HepG2 (cell line): ENCODE measurements around the gene MS4A6A. TPM values are rescaled to one million over a fixed set of nuclear protein-coding genes. Genes with fewer than 3 reads are reported as not detected.

Experiments
- ATAC-seq: fragments of 200-7000 bp; cut with Tn5 transposase; 3 replicates; pipeline ENCODE4 v1.9.1; 2020; ENCODE audit warnings: mild to moderate bottlenecking, moderate library complexity
- BruUV-seq: library from RNA; stranded (reverse); fragments of 400-500 nt; replicated peaks from 2 replicates; lab custom pipeline; 2021; lab: Mats Ljungman, UMichigan
- CTCF ChIA-PET: fragments of 300-600 bp; formaldehyde crosslinking; extraction: SDS; loops from one replicate; lab custom pipeline; 2021; ENCODE audit warnings: low total read pairs, inconsistent platforms, low intra/inter-chr PET ratio; lab: Yijun Ruan, JAX
- POLR2A ChIA-PET: fragments of 350-600 bp; sonication (Branson Sonifier 250); formaldehyde crosslinking; loops from one replicate; lab custom pipeline; 2020; ENCODE audit warnings: antibody characterized with exemption, inconsistent platforms; lab: Yijun Ruan, JAX
- DNase-seq: peaks from one replicate; pipeline ENCODE4 v3.0.0-alpha.2; 2015; ENCODE audit warnings: low spot score
- FAIRE-seq: peaks from 3 replicates; lab custom pipeline; 2011; peaks lifted over from hg19 to GRCh38; lab: Jason Lieb, UNC
- H2AFZ ChIP-seq: one replicate; pipeline ENCODE4 v1.6.1; 2011; ENCODE audit warnings: low read length, inconsistent platforms
- H3K27ac ChIP-seq: fragments of 300-600 bp; 3 replicates; pipeline ENCODE4 v1.8.0; 2011; ENCODE audit warnings: mixed run types, mild to moderate bottlenecking, mixed read lengths, low read length, inconsistent platforms; ENCODE audit not compliant: insufficient read depth; ENCODE audit errors: extremely low read length
- H3K27me3 ChIP-seq, 2 experiments: fragments of 200-600 bp in 1 of 2; 2 replicates in 1 of 2; 3 replicates in 1 of 2; pipeline versions ENCODE4 v1.6.0 to v1.8.0; 2011; ENCODE audit warnings: low read length in 2 of 2, mild to moderate bottlenecking in 2 of 2, moderate library complexity in 2 of 2, inconsistent platforms in 1 of 2; ENCODE audit not compliant: insufficient read depth in 2 of 2, control insufficient read depth in 1 of 2
- H3K36me3 ChIP-seq, 2 experiments: fragments of 200-600 bp in 1 of 2; replicated peaks in 1 of 2; 2 replicates in 1 of 2; 3 replicates in 1 of 2; pipeline versions ENCODE4 v1.5.1 to v1.8.0; 2011; ENCODE audit warnings: low read length in 2 of 2, inconsistent platforms in 1 of 2; ENCODE audit not compliant: insufficient read depth in 2 of 2, control insufficient read depth in 1 of 2
- H3K4me1 ChIP-seq: 2 replicates; pipeline ENCODE4 v1.5.1; 2012; ENCODE audit warnings: low read length, inconsistent platforms; ENCODE audit not compliant: insufficient read depth
- H3K4me2 ChIP-seq: 2 replicates; pipeline ENCODE4 v1.6.0; 2011; ENCODE audit warnings: low read depth, low read length, inconsistent platforms
- H3K4me3 ChIP-seq, 3 experiments: fragments of 200-600 bp in 1 of 3; sonication (generic), shearing (Covaris generic) in 1 of 3; replicated peaks in 1 of 3; 2 replicates each; pipeline ENCODE4 v1.5.1; 2011 to 2016; ENCODE audit warnings: low read length in 3 of 3, inconsistent platforms in 2 of 3, low read depth in 2 of 3, mild to moderate bottlenecking in 2 of 3, control low read depth in 1 of 3, mixed read lengths in 1 of 3; ENCODE audit not compliant: insufficient read depth in 1 of 3
- H3K79me2 ChIP-seq: one replicate; pipeline ENCODE4 v1.6.1; 2011; ENCODE audit warnings: low read length, inconsistent platforms; ENCODE audit not compliant: insufficient read depth
- H3K9ac ChIP-seq: 2 replicates; pipeline ENCODE4 v1.6.0; 2011; ENCODE audit warnings: mild to moderate bottlenecking, low read depth, low read length, inconsistent platforms; ENCODE audit not compliant: insufficient read depth
- H3K9me3 ChIP-seq: 2 replicates; pipeline ENCODE4 v1.5.1; 2012; ENCODE audit warnings: mild to moderate bottlenecking, low read length
- H4K20me1 ChIP-seq: 2 replicates; pipeline ENCODE4 v1.6.0; 2011; ENCODE audit warnings: inconsistent platforms, mild to moderate bottlenecking, low read length, moderate library complexity; ENCODE audit not compliant: insufficient read depth
- AKAP8 ChIP-seq: sonication (generic); formaldehyde crosslinking; IDR thresholded peaks from 2 replicates; pipeline ENCODE4 v1.5.1; 2020; ENCODE audit warnings: mild to moderate bottlenecking, missing genetic modification reagents
- CBX2 ChIP-seq, 2 experiments: fragments of 200-600 bp in 1 of 2; sonication (generic); formaldehyde crosslinking in 1 of 2; IDR thresholded peaks; 2 replicates each; pipeline versions ENCODE4 v1.7.0 to v1.8.1; 2018 to 2022; ENCODE audit warnings: low read depth in 2 of 2, low read length in 1 of 2, mild to moderate bottlenecking in 1 of 2, missing genetic modification reagents in 1 of 2
- HOXA5 ChIP-seq: sonication (generic); formaldehyde crosslinking; IDR thresholded peaks from 2 replicates; pipeline ENCODE4 v1.4.0; 2020; ENCODE audit warnings: missing genetic modification reagents
- KLF16 ChIP-seq, 2 experiments: sonication (generic) in 1 of 2; formaldehyde crosslinking in 1 of 2; IDR thresholded peaks; 2 replicates each; pipeline versions ENCODE4 v1.6.1 to v1.8.0; 2016 to 2023; ENCODE audit warnings: missing genetic modification reagents in 2 of 2, missing compliant biosample characterization in 1 of 2
- MBD4 ChIP-seq: IDR thresholded peaks from 2 replicates; pipeline ENCODE4 v1.6.1; 2012; ENCODE audit warnings: low read length, inconsistent platforms, borderline replicate concordance
- MLLT10 ChIP-seq: sonication (generic); formaldehyde crosslinking; IDR thresholded peaks from 2 replicates; pipeline ENCODE4 v1.4.0; 2020; ENCODE audit warnings: missing genetic modification reagents
- POLR2AphosphoS5 ChIP-seq: IDR thresholded peaks from 2 replicates; pipeline ENCODE4 v1.6.1; 2012; ENCODE audit warnings: low read depth, low read length
- RNF2 ChIP-seq: fragments of 450-650 bp; conservative IDR thresholded peaks from 2 replicates; pipeline ENCODE4 v1.6.1; 2016; ENCODE audit warnings: low read depth
- SAFB2 ChIP-seq: sonication (generic); formaldehyde crosslinking; IDR thresholded peaks from 2 replicates; pipeline ENCODE4 v1.5.1; 2020; ENCODE audit warnings: missing genetic modification reagents, low read depth, mild to moderate bottlenecking, borderline replicate concordance
- ZNF256 ChIP-seq: sonication (generic); formaldehyde crosslinking; conservative IDR thresholded peaks from 2 replicates; pipeline ENCODE4 v1.4.0; 2020; ENCODE audit warnings: missing genetic modification reagents
- ZNF33B ChIP-seq: sonication (generic); formaldehyde crosslinking; IDR thresholded peaks from 2 replicates; pipeline ENCODE4 v1.5.1; 2020; ENCODE audit warnings: mild to moderate bottlenecking, missing genetic modification reagents
- ZNF709 ChIP-seq: sonication (generic); formaldehyde crosslinking; IDR thresholded peaks from 2 replicates; pipeline ENCODE4 v1.5.0; 2020; ENCODE audit warnings: mild to moderate bottlenecking, missing genetic modification reagents
- WGBS: methylation state at CpG from one replicate; pipeline ENCODE4 v1.1.6; 2017; ENCODE audit warnings: low lambda C conversion rate; 5-methylcytosine and 5-hydroxymethylcytosine counted together
- in situ Hi-C: cut with HindIII; loops from 2 replicates; pipeline ENCODE4 v1.10.0; 2017; ENCODE audit warnings: low pct_unique_long_range_greater_than_20kb; ENCODE audit not compliant: extremely low pct_ligation_motif_present
- intact Hi-C: fragments of 100-400 bp; cut with micrococcal nuclease; formaldehyde crosslinking; loops from one replicate; pipeline ENCODE4 v1.10.0; 2022; ENCODE audit not compliant: unreplicated experiment
- polyA plus RNA-seq, 8 experiments: library from polyadenylated mRNA; depleted of rRNA in 3 of 8; stranded (reverse) in 7 of 8; unstranded in 1 of 8; fragments of >200 nt; fragmentation: Illumina TruSeq in 4 of 8; extraction: Trizol in 4 of 8; gene quantifications; 2 replicates each; pipeline versions ENCODE4 v1.2.1 to v1.2.3, GENCODE V29; 2011 to 2016; ENCODE audit warnings: low read depth in 4 of 8, missing spikeins in 1 of 8, mixed read lengths in 1 of 8; ENCODE audit not compliant: insufficient read depth in 1 of 8
- total RNA-seq, 5 experiments: library from RNA; depleted of rRNA; stranded (reverse); fragments of >200 nt; fragmentation: Illumina TruSeq; extraction: Trizol; gene quantifications; 2 replicates each; pipeline ENCODE4 v1.2.3, GENCODE V29; 2016; ENCODE audit warnings: low read depth in 1 of 5
- TF ChIP-seq, protein P1 (sequence below): sonication (generic); formaldehyde crosslinking; IDR thresholded peaks from 2 replicates; pipeline ENCODE4 v1.4.0; 2020; ENCODE audit warnings: missing genetic modification reagents, borderline replicate concordance
- TF ChIP-seq, protein P2 (sequence below): fragments of 450-650 bp; IDR thresholded peaks from 2 replicates; pipeline ENCODE4 v1.6.1; 2017; ENCODE audit warnings: mild to moderate bottlenecking

MS4A6A gene
- total and polyA plus RNA-seq, 2 of the 13 experiments (the other 11 are each of a cell fraction or from before 2014, with no cell fraction given): not detected

DNA sequence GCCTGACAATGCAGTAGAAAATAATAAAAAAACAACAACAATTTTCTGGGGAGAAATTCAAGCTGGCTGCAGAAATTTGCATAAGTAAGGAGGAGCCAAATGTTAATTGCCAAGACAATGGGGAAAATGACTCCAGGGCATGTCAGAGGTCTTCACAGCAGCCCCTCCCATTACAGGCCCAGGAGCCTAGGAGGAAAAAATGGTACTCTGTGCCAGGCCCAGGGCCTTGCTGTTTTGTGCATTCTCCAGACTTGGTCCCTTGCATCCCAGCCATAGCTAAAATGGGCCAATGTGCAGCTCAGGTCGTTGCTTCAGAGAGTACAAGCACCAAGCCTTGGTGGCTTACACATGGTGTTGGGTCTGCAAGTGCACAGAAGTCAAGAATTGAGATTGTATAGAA is 49.0 kb downstream of the MS4A6A start (continued):
- TF ChIP-seq, protein P1, sequence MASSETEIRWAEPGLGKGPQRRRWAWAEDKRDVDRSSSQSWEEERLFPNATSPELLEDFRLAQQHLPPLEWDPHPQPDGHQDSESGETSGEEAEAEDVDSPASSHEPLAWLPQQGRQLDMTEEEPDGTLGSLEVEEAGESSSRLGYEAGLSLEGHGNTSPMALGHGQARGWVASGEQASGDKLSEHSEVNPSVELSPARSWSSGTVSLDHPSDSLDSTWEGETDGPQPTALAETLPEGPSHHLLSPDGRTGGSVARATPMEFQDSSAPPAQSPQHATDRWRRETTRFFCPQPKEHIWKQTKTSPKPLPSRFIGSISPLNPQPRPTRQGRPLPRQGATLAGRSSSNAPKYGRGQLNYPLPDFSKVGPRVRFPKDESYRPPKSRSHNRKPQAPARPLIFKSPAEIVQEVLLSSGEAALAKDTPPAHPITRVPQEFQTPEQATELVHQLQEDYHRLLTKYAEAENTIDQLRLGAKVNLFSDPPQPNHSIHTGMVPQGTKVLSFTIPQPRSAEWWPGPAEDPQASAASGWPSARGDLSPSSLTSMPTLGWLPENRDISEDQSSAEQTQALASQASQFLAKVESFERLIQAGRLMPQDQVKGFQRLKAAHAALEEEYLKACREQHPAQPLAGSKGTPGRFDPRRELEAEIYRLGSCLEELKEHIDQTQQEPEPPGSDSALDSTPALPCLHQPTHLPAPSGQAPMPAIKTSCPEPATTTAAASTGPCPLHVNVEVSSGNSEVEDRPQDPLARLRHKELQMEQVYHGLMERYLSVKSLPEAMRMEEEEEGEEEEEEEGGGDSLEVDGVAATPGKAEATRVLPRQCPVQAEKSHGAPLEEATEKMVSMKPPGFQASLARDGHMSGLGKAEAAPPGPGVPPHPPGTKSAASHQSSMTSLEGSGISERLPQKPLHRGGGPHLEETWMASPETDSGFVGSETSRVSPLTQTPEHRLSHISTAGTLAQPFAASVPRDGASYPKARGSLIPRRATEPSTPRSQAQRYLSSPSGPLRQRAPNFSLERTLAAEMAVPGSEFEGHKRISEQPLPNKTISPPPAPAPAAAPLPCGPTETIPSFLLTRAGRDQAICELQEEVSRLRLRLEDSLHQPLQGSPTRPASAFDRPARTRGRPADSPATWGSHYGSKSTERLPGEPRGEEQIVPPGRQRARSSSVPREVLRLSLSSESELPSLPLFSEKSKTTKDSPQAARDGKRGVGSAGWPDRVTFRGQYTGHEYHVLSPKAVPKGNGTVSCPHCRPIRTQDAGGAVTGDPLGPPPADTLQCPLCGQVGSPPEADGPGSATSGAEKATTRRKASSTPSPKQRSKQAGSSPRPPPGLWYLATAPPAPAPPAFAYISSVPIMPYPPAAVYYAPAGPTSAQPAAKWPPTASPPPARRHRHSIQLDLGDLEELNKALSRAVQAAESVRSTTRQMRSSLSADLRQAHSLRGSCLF (CRISPR knock-in tag): no peak

DNA sequence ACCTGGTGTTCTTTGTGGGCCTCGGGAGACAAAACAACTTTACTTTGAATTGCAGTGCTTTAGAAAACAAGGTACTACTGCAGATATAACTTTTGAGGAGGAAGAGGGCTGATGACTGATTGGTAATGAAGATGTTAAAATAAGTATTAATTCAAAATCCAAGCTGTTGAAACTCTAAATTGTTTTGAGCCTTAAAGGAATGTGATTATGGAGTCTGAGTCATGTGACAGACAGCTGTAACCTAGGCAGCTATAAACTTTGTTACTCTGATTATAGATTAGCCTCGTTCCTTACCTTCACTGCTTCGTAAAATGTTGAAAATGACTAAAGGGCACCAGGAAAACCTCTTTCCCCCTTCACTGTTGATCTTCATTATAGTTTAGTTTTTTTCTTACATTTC is 51.0 kb downstream of the MS4A6A start:
- H4K20me1 ChIP-seq: no peaks in the 10 kb centered on the region
- H3K9ac ChIP-seq: no peak overlapping the region
- H2AFZ ChIP-seq: no peak overlapping the region
- H3K79me2 ChIP-seq: no peaks in the 10 kb centered on the region
- ChIA-PET POLR2A (no interaction called here), CTCF (no interaction called here)
- H3K36me3 ChIP-seq: no peaks in the 10 kb centered on the region
- no peak overlapping the region for H3K4me3 ChIP-seq
- no TSS peak for BruUV-seq
- FAIRE-seq (no peak), ATAC-seq (no peak), DNase-seq (no peak)
- H3K27ac ChIP-seq: no peak overlapping the region
- no peak overlapping the region for H3K4me2 ChIP-seq
- no peaks in the 10 kb centered on the region for H3K27me3 ChIP-seq
- WGBS: 0% methylated on average over 3 of the region's 3 CpGs
- in situ Hi-C loops: loop anchor here (5.0 kb wide), 1 partner anchor 310 kb away; no protein-coding TSS in a partner anchor
- H3K9me3 ChIP-seq: peaks cover 6% of the 10 kb centered on the region
- H3K4me1 ChIP-seq: peaks cover 7% of the 10 kb centered on the region; the same call in 1 of the 2 replicates
- TF ChIP-seq SAFB2 (no peak), ZNF33B (CRISPR knock-in tag) (no peak), ZNF709 (no peak), POLR2AphosphoS5 (no peak), ZNF256 (CRISPR knock-in tag) (no peak), MLLT10 (CRISPR knock-in tag) (no peak), AKAP8 (CRISPR knock-in tag) (no peak), KLF16 (CRISPR knock-in tag; IDR thresholded peaks at IDR 0.05) (no peak), MBD4 (no peak), RNF2 (no peak), CBX2 (IDR thresholded peaks at IDR 0.05; ENCODE audit: low read depth, low read length) (no peak), CBX2 (CRISPR knock-in tag; IDR thresholded peaks at IDR 0.05; ENCODE audit: low read depth) (no peak), HOXA5 (CRISPR knock-in tag) (no peak)
- TF ChIP-seq, protein P2, sequence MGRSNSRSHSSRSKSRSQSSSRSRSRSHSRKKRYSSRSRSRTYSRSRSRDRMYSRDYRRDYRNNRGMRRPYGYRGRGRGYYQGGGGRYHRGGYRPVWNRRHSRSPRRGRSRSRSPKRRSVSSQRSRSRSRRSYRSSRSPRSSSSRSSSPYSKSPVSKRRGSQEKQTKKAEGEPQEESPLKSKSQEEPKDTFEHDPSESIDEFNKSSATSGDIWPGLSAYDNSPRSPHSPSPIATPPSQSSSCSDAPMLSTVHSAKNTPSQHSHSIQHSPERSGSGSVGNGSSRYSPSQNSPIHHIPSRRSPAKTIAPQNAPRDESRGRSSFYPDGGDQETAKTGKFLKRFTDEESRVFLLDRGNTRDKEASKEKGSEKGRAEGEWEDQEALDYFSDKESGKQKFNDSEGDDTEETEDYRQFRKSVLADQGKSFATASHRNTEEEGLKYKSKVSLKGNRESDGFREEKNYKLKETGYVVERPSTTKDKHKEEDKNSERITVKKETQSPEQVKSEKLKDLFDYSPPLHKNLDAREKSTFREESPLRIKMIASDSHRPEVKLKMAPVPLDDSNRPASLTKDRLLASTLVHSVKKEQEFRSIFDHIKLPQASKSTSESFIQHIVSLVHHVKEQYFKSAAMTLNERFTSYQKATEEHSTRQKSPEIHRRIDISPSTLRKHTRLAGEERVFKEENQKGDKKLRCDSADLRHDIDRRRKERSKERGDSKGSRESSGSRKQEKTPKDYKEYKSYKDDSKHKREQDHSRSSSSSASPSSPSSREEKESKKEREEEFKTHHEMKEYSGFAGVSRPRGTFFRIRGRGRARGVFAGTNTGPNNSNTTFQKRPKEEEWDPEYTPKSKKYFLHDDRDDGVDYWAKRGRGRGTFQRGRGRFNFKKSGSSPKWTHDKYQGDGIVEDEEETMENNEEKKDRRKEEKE: no peak
- TF ChIP-seq, all 625 proteins: peak for 0
- intact Hi-C loops: loop anchor here (2.0 kb wide), 1 partner anchor 377 kb away; the partner anchor contains the start of gene STX3
